Measurements from ENCODE around the gene ST6GAL2. TPM values are rescaled to one million over a fixed set of nuclear protein-coding genes. Genes with fewer than 3 reads are reported as not detected.

Gene ST6GAL2
- total RNA-seq, 1 experiment from 2014 or later: 11.0 TPM

DNA sequence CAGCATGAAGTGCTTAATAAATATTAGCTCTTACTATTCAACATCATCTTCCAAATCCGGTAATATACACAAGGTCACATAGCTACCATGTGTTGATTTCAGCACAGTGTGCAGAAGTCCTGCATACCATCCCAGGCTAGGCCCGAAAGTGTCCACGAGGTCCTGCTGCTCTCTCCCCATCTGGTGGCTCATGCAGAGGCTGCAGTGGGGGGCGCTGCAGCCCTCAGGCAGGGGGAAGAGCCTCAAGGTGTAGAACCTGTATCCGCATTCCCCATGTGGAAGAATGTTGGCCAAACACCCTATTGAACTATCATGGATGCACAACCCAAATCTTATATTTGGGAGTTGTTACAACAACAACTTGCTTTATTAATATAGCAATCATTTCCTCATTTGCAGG lies 88.5 kb downstream of the ST6GAL2 start:
- peaks cover 11% of the 10 kb centered on the region for H3K36me3 Mint-ChIP-seq
- DNase-seq (ENCODE audit: low spot score): no peak
- peak; percentile 30; the same call in 1 of the 2 replicates for ATAC-seq

DNA sequence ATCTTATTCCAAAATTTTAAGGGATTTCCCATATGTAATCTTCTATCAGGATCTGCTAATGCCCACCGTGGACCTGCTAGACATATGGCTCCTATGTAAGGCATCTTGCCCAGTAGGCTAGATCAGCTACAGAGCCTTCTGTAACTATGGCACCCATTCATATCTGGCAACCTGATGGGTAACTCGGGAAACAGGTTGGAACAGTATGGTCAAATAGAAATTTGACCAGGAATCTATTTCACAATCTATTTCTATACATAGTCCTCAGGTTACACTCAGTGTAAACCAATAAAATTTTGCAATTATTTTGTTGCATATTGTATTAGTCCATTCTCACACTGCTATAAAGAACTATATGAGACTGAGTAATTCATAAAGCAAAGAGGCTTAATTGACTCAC lies 93.3 kb downstream of the ST6GAL2 start:
- Mint-ChIP-seq H3K27ac (no peak overlapping the region), H3K4me1 (no peaks in the 10 kb centered on the region), H3K4me3 (no peak overlapping the region), H3K27me3 (ENCODE audit: low read depth) (peaks cover 12% of the 10 kb centered on the region; the same call in 1 of the 2 replicates), H3K36me3 (peaks cover 21% of the 10 kb centered on the region), H3K9me3 (peaks cover 56% of the 10 kb centered on the region)
- TF ChIP-seq CREM (CRISPR knock-in tag; IDR thresholded peaks at IDR 0.05) (no peak), FOXP4 (CRISPR knock-in tag; IDR thresholded peaks at IDR 0.05) (no peak), MXD4 (CRISPR knock-in tag; IDR thresholded peaks at IDR 0.05; ENCODE audit: borderline replicate concordance) (no peak), USF1 (CRISPR knock-in tag; IDR thresholded peaks at IDR 0.05) (no peak), HMGA2 (CRISPR knock-in tag; IDR thresholded peaks at IDR 0.05) (no peak)
- TF ChIP-seq, protein P1, sequence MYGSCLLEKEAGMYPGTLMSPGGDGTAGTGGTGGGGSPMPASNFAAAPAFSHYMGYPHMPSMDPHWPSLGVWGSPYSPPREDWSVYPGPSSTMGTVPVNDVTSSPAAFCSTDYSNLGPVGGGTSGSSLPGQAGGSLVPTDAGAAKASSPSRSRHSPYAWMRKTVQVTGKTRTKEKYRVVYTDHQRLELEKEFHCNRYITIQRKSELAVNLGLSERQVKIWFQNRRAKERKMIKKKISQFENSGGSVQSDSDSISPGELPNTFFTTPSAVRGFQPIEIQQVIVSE (CRISPR knock-in tag; IDR thresholded peaks at IDR 0.05; ENCODE audit: borderline replicate concordance): no peak
- TF ChIP-seq, protein P2, sequence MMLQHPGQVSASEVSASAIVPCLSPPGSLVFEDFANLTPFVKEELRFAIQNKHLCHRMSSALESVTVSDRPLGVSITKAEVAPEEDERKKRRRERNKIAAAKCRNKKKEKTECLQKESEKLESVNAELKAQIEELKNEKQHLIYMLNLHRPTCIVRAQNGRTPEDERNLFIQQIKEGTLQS (CRISPR knock-in tag; conservative IDR thresholded peaks at IDR 0.05): no peak
- ATAC-seq (no peak), DNase-seq (ENCODE audit: low spot score) (no peak)
- ChIA-PET POLR2A (no interaction called here), CTCF (no interaction called here)

More for the DNA sequence above, 88.5 kb downstream of the ST6GAL2 start:
- ChIA-PET CTCF (no interaction called here), POLR2A (no interaction called here)
- H3K27me3 Mint-ChIP-seq (ENCODE audit: low read depth): peaks cover 9% of the 10 kb centered on the region; the same call in 1 of the 2 replicates
- peaks cover 15% of the 10 kb centered on the region for H3K9me3 Mint-ChIP-seq
- no peak overlapping the region for H3K4me3 Mint-ChIP-seq
- no peak for TF ChIP-seq RELA (CRISPR knock-in tag; IDR thresholded peaks at IDR 0.05; ENCODE audit: borderline replicate concordance)
- TF ChIP-seq ZNF423 (CRISPR knock-in tag; IDR thresholded peaks at IDR 0.05): no peak
- no peak for TF ChIP-seq ZNF317 (CRISPR knock-in tag; IDR thresholded peaks at IDR 0.05; ENCODE audit: borderline replicate concordance, low read depth)
- no peak for TF ChIP-seq RORB (CRISPR knock-in tag; IDR thresholded peaks at IDR 0.05)
- peaks cover 16% of the 10 kb centered on the region for H3K4me1 Mint-ChIP-seq
- no peak overlapping the region for H3K27ac Mint-ChIP-seq

DNA sequence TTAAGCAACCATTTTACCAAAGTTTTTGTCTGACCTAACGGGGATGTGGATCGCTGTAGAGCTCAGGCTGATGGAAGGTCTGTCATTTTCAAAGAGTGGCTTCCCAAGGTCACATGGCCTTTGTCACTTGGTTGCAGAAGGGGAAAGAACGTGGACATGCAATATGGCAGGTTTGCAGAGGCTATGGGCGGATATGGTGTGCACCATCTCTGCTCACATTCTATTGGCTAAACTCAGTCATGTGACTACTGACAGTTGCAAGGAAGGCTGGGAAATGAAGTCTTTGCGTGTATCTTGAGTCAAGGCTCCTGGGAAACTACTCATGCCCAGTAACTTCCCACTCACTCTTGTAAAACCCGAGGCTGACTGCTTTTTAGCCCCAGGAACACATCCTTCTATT lies 96.8 kb downstream of the ST6GAL2 start:
- peak; percentile 64 for ATAC-seq
- no peak overlapping the region for H3K27ac Mint-ChIP-seq
- CTCF ChIA-PET: interaction anchor here (1.1 kb wide), 1 partner anchor 136 kb away, joined by 3 read pairs; no protein-coding TSS in a partner anchor
- H3K4me1 Mint-ChIP-seq: no peaks in the 10 kb centered on the region
- peaks cover 56% of the 10 kb centered on the region for H3K9me3 Mint-ChIP-seq
- POLR2A ChIA-PET: no interaction called here
- DNase-seq (ENCODE audit: low spot score): no peak
- peaks cover 21% of the 10 kb centered on the region for H3K36me3 Mint-ChIP-seq
- H3K27me3 Mint-ChIP-seq (ENCODE audit: low read depth): peaks cover 12% of the 10 kb centered on the region; the same call in 1 of the 2 replicates
- no peak overlapping the region for H3K4me3 Mint-ChIP-seq
- TF ChIP-seq ZNF138 (CRISPR knock-in tag; conservative IDR thresholded peaks at IDR 0.05): no peak
- TF ChIP-seq USF1 (CRISPR knock-in tag; IDR thresholded peaks at IDR 0.05): peak; percentile 83
- TF ChIP-seq RELA (CRISPR knock-in tag; IDR thresholded peaks at IDR 0.05; ENCODE audit: borderline replicate concordance): no peak
- TF ChIP-seq, protein P3, sequence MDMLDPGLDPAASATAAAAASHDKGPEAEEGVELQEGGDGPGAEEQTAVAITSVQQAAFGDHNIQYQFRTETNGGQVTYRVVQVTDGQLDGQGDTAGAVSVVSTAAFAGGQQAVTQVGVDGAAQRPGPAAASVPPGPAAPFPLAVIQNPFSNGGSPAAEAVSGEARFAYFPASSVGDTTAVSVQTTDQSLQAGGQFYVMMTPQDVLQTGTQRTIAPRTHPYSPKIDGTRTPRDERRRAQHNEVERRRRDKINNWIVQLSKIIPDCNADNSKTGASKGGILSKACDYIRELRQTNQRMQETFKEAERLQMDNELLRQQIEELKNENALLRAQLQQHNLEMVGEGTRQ (CRISPR knock-in tag; IDR thresholded peaks at IDR 0.05): peak; percentile 89
- TF ChIP-seq, protein P4, sequence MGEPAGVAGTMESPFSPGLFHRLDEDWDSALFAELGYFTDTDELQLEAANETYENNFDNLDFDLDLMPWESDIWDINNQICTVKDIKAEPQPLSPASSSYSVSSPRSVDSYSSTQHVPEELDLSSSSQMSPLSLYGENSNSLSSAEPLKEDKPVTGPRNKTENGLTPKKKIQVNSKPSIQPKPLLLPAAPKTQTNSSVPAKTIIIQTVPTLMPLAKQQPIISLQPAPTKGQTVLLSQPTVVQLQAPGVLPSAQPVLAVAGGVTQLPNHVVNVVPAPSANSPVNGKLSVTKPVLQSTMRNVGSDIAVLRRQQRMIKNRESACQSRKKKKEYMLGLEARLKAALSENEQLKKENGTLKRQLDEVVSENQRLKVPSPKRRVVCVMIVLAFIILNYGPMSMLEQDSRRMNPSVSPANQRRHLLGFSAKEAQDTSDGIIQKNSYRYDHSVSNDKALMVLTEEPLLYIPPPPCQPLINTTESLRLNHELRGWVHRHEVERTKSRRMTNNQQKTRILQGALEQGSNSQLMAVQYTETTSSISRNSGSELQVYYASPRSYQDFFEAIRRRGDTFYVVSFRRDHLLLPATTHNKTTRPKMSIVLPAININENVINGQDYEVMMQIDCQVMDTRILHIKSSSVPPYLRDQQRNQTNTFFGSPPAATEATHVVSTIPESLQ (CRISPR knock-in tag; IDR thresholded peaks at IDR 0.05): no peak
- TF ChIP-seq, protein P5, sequence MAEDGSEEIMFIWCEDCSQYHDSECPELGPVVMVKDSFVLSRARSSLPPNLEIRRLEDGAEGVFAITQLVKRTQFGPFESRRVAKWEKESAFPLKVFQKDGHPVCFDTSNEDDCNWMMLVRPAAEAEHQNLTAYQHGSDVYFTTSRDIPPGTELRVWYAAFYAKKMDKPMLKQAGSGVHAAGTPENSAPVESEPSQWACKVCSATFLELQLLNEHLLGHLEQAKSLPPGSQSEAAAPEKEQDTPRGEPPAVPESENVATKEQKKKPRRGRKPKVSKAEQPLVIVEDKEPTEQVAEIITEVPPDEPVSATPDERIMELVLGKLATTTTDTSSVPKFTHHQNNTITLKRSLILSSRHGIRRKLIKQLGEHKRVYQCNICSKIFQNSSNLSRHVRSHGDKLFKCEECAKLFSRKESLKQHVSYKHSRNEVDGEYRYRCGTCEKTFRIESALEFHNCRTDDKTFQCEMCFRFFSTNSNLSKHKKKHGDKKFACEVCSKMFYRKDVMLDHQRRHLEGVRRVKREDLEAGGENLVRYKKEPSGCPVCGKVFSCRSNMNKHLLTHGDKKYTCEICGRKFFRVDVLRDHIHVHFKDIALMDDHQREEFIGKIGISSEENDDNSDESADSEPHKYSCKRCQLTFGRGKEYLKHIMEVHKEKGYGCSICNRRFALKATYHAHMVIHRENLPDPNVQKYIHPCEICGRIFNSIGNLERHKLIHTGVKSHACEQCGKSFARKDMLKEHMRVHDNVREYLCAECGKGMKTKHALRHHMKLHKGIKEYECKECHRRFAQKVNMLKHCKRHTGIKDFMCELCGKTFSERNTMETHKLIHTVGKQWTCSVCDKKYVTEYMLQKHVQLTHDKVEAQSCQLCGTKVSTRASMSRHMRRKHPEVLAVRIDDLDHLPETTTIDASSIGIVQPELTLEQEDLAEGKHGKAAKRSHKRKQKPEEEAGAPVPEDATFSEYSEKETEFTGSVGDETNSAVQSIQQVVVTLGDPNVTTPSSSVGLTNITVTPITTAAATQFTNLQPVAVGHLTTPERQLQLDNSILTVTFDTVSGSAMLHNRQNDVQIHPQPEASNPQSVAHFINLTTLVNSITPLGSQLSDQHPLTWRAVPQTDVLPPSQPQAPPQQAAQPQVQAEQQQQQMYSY (CRISPR knock-in tag; IDR thresholded peaks at IDR 0.05): no peak

All from WTC11 (cell line).